ENCODE data around the gene MUC4.

- TF ChIP-seq POLR2AphosphoS5 (IDR thresholded peaks at IDR 0.05; ENCODE audit: low read depth, low read length) = no peak
- TF ChIP-seq POLR2A (IDR thresholded peaks at IDR 0.05; ENCODE audit: low read depth, low read length) = no peak
- TF ChIP-seq SPI1 (IDR thresholded peaks at IDR 0.05; ENCODE audit: low read depth, low read length) = no peak
- TF ChIP-seq TAF1 (IDR thresholded peaks at IDR 0.05; ENCODE audit: low read depth, low read length) = no peak
These were observed 24.9 kb upstream of the MUC4 start for GRCh38 chr3:195836476-195837135.

Data from GM12891 (cell line).